GM18873 (cell line): Measurements from ENCODE around the gene BRD7.

Experiments
- ATAC-seq: cut with Tn5 transposase; IDR thresholded peaks from one replicate; pipeline ENCODE4 v1.9.1; 2021; ENCODE audit warnings: mild to moderate bottlenecking, moderate library complexity, moderate number of reproducible peaks; ENCODE audit not compliant: unreplicated experiment, low FRiP score

Gene BRD7

GRCh38 chr16:50390371-50390771 is 21.6 kb upstream of the BRD7 start:
- no peak for ATAC-seq

- ATAC-seq = no peak
Observed at GRCh38 chr16:50389900-50390299, 21.1 kb upstream of the BRD7 start.

DNA sequence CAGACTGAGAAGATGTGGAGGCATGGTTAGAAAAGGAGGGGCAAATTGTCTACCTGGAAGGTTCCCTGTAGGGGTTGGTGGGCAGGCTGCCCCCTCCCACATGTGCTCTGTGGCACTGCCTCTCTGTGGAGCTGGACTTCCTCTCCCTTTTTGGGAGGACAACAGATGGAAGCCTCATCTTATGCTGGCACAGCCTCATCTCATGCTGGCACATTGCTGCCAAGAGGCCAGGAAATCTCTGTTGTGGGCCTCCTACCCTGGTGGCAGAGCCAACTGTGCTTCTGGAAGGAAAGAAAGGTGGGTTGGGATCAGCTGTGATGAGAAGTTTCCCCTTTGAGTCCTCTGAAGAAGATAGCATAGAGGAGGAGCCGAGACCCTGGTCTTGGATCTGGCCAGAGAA is 19.7 kb upstream of the BRD7 start:
- ATAC-seq = no peak

DNA sequence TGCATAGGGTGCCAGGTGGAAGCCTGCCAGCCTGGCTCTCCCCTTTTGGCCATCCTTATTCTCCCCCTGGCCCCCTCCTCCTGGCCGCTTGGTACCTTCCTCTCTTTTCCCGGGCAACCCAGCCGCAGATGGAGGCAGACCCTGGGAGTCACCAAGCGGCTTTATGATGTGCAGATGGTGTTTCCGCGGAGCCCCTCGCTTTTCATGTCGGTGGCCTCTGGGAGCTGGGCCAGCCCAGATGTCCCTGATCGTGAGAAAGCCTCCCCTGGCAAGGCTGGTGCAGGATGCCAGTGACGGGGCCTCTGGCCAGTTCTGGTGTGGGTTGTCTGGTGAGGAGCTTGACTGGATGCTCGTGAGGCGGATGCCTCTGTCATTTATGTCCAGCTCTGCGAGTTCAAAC is 18.0 kb upstream of the BRD7 start:
- ATAC-seq = no peak

DNA sequence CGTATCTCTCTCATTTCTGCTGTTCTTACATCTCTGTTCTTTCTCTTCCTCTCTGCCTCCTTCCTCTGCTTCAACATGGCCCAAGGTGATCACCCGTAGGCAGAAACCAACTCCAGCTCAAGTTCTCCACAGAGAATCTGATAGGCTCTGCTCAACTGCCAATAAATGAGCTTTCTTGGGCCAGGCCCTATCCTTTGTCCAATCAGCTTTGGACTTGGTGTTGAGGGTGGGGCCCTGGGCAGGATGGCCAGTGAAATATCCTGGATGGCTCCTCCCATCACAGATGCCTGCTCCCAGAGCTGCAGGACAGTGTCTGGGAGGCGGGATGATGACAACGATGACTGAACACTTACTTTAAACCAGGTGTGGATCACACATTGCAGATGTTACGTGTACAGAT is 17.4 kb upstream of the BRD7 start:
- ATAC-seq = no peak

DNA sequence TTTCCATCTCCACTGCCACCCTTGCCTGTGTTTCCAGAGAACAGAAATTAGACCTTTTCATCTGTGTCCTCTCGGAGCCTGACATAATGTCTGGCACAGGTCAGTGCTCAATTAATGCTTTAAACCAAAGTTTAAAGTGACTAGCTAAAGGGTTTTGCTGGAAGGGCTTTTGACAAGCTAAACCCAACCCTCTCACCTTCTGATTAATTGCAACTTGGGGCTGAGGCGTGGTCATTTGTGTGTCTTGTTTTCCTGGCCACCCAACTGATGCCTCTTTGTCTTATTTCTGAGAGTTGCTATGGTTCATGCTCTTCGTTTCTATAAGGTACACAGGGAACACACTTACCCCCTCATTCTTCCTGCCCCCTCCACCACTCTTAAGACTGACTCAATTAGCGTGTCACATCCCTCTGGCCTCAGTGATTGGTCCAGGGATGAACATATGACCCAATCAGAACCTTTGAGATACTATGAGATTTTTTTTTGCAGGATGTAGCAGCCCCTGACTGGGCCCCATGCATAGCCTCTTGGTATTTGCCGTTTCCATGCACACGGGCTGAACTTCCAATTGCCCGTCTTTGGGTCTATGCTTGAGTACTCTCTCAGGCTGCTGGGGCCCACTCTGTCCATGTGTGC is 15.8 kb upstream of the BRD7 start:
- no peak for ATAC-seq

GRCh38 chr16:50381679-50382440 is 13.1 kb upstream of the BRD7 start:
- ATAC-seq = no peak

DNA sequence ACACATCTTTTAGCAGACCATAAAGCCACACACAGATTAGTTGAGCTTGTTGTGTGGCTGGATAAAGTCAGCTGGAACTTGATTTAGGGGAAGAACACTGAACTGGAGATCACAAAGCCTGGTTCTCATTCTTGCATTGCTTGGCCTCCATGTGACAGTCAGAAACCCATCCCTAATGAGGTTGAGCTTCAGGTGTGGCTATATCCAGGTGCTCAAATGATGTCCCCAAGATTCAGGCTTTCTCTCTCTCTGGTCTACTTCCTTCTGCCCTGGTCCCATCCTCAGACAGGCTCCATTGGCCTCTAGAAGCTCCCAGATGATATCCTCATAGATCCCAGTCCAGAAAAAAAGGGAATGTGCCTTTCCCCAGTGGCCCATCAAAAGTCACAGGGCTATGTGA is 9.6 kb upstream of the BRD7 start:
- no peak for ATAC-seq

GRCh38 chr16:50377001-50377400 is 8.2 kb upstream of the BRD7 start:
- no peak for ATAC-seq

GRCh38 chr16:50373780-50374179 is 5.0 kb upstream of the BRD7 start:
- no peak for ATAC-seq

GRCh38 chr16:50373345-50373701 is 4.5 kb upstream of the BRD7 start:
- no peak for ATAC-seq

GRCh38 chr16:50372611-50373344 is 4.0 kb upstream of the BRD7 start:
- no peak for ATAC-seq

DNA sequence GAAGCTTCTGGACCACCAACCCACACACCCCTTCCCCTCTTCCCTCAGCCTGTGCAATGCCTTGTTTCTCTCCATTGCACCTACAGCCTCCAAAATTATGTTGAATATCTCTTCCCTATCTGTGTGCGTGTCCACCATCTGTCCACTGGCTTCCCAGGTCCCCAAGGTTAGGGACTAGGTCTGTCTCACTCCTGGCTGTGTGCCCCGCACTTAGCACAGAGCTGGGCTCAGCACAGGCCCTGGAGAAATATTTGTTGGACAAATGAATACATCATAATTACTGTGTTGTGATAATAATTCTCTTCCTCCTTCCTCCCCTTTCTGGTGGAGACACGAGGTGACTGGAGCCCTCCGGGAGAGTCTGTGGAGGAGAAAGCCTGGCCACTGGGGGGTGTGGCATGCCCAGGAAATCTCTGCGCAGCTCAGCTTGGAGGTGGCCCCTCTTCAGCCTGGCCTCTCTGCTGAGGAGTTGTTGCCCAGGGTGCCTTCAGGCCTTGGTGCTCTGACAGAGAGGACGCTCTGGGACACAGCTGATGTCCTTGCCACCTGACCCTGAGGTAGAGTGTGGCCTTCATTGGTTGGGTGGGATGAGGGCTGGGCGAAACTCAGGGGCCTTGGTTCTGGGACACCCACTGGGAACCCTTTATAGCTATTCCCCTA is 3.3 kb upstream of the BRD7 start:
- no peak for ATAC-seq

DNA sequence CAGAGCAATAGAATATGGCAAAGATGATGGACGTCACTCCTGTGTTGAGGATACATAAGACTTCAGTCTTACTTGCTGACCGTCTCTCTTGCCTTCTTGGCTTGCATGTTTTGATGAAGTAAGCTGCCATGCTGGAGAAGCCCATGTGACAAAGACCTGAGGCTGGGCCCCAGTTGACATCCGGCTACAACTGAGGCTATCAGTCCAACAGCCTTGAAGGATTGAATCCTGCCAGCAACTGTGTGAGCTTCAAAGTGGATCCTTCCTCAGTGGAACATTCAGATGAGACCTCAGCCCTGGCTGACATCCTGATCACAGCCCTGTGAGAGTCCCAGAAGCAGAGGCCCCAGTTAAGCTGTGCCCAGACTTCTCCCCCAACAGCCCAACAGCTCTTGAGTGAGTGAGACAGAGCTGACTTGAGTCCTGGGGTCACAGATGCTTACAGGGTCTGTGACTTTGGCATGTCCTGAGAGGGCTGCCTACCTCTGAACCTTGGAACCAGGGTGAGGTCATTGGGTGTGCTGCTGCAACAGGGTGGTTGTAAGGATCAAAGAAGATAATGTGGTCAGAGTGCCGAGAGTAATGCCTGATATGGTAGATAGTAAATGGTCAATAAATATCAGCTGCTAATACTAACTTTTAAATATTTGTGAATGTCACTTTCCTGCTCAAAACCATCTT is 2.4 kb upstream of the BRD7 start:
- ATAC-seq = no peak

DNA sequence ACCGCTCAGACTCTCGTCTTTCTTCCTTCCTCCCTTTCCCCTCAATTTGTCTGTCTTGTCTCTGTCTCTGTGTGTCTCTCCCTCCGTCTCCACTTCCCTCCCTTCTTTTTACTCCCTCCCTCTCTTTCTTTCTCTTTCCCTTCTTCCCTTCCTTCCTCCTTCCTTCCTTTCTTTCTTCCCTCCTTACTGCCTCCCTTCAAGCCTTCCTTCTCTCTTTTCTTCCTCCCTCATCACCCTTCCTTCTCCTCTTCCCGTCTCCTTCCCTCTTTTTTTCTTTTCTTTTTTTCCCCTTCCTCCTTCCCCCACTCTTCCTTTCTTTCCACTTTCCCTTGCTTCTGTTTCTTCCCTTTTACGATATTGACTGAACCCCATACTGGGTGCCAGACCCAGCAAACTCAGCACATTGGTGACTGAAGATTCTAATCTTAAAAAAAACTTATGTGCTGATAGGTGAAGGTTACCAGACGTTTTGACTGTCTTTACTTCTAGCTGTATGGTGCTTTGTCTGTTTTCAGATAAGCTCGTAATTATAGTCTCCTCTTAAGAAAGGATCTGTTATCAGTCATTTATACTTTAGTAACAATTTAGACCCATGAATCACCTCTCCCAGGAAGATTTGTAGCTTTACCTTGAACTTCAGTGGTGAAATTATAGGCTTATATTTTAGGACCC is 481 bp upstream of the BRD7 start:
- ATAC-seq = no peak

DNA sequence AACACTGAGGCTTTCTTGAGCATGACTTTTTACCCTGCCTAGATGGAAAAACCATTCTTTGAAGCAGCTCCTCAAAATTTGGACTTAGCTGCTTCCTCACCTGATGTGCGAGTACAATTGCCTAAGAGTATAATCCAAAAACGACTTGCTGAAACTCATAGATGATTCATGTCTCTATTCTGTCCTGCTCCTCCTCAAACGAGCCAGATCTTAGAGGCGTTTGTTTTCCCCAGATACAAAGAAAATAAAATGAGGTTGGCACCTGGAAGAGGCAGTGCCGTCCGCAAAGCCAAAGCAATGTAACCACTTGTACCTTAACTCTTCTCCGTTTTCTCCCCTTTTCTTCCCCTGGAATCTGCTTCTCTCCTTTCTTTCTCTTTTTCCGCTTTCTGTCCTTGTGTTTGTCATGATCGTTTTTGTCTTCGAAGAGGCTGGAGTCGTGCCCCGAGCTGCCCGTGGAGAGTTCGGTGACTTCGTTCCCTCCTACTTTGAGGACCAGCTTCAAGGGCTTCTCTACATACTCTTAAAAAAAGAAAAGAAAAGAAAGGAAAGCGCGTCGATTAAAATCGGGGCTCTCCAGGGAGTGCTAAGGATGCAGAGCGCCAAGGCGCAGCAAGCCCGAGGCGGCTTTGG is 895 bp downstream of the BRD7 start:
- ATAC-seq = no peak

DNA sequence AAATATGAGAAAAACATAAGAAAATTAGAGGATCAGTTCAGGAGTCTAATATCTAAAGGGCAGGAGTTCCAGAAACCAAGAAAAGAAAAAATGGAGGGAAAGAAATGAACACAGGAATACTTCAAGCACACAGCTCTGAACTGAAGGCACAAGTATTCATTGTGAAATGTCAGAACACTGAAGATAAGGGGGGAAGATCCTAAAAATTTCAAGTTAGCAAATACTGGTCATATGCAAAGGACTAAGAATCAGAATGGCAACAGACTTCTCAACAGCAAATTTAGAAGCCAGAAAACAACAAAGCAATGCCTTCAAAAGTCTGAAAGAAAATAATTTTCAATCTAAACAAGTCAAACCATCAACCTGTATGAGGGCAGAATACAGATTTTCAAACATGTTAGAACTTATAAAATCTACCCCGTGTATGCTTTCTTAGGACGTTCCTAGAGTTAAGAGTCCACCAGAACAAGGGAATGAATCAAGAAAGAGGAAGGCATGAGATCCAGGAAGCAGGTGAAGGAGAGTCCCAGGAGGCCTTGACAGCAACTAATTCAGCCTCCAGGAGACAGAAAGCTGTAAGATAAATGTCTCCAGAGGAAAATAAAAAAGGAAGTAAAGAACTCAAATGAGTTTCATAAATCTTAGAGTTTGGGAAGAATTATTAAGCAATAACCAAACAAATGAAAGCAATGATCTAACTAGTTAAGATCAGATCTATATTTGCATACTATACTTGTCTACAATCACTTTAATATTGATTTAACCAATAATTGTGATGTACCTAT is 2.8 kb downstream of the BRD7 start:
- ATAC-seq = no peak

- ATAC-seq = no peak
Observed at GRCh38 chr16:50363656-50364055, 5.1 kb downstream of the BRD7 start.

GRCh38 chr16:50360779-50361178 is 8.0 kb downstream of the BRD7 start:
- no peak for ATAC-seq
